Loucy (cell line): ENCODE measurements around the gene TTYH2.
"Not testable (repeated sequence)": the region's sequence is repeated elsewhere in the genome, so short reads cannot be mapped to it uniquely, and the experiment has no call there.

ENCODE experiments used
- H2AFZ ChIP-seq: fragments of 200-600 bp; sonication (generic); 2 replicates; pipeline ENCODE4 v1.6.0; 2016; ENCODE audit warnings: antibody characterized with exemption, mild to moderate bottlenecking, low read length, moderate library complexity
- H3F3A ChIP-seq: fragments of 200-600 bp; 2 replicates; pipeline ENCODE4 v1.6.0; 2016; ENCODE audit warnings: antibody characterized with exemption, low read depth, mild to moderate bottlenecking
- H3K27me3 ChIP-seq: fragments of 200-600 bp; sonication (generic); 2 replicates; pipeline ENCODE4 v1.6.1; 2014; ENCODE audit warnings: low read length, mild to moderate bottlenecking; ENCODE audit not compliant: insufficient read depth, poor library complexity, severe bottlenecking
- H3K36me3 ChIP-seq: fragments of 200-600 bp; sonication (generic); 2 replicates; pipeline ENCODE4 v1.6.1; 2016; ENCODE audit warnings: low read length; ENCODE audit not compliant: insufficient read depth
- H3K4me1 ChIP-seq: fragments of 200-600 bp; sonication (generic); 2 replicates; pipeline ENCODE4 v1.5.1; 2014; ENCODE audit warnings: low read length, mild to moderate bottlenecking; ENCODE audit not compliant: insufficient read depth, poor library complexity, severe bottlenecking
- H3K4me2 ChIP-seq: fragments of 200-600 bp; sonication (generic); 2 replicates; pipeline ENCODE4 v1.6.0; 2014; ENCODE audit warnings: antibody characterized with exemption, low read length, low read depth, mild to moderate bottlenecking; ENCODE audit not compliant: poor library complexity, severe bottlenecking
- H3K4me3 ChIP-seq: fragments of 200-600 bp; sonication (generic); 2 replicates; pipeline ENCODE4 v1.5.1; 2014; ENCODE audit warnings: low read length, mild to moderate bottlenecking, mixed read lengths; ENCODE audit not compliant: poor library complexity, severe bottlenecking
- H3K79me2 ChIP-seq: fragments of 200-600 bp; sonication (generic); 2 replicates; pipeline ENCODE4 v1.6.1; 2014; ENCODE audit warnings: low read length; ENCODE audit not compliant: insufficient read depth
- H3K9ac ChIP-seq: fragments of 200-600 bp; sonication (generic); 2 replicates; pipeline ENCODE4 v1.6.0; 2014; ENCODE audit warnings: mild to moderate bottlenecking, low read depth, low read length, moderate library complexity; ENCODE audit not compliant: poor library complexity, severe bottlenecking
- H3K9me2 ChIP-seq: fragments of 200-600 bp; sonication (generic); replicated peaks from 2 replicates; pipeline ENCODE4 v1.6.1; 2016; ENCODE audit warnings: low read depth, low read length, mixed read lengths
- H3K9me3 ChIP-seq: fragments of 200-600 bp; sonication (generic); 2 replicates; pipeline ENCODE4 v1.6.1; 2014; ENCODE audit warnings: mild to moderate bottlenecking, antibody characterized with exemption, low read length, low read depth; ENCODE audit not compliant: insufficient read depth
- H4K20me1 ChIP-seq: fragments of 200-600 bp; sonication (generic); 2 replicates; pipeline ENCODE4 v1.6.0; 2014; ENCODE audit warnings: antibody characterized with exemption, low read length, mild to moderate bottlenecking; ENCODE audit not compliant: insufficient read depth, poor library complexity, severe bottlenecking
- EZH2phosphoT487 ChIP-seq: fragments of 200-600 bp; IDR thresholded peaks from 2 replicates; pipeline ENCODE4 v1.6.1; 2018; ENCODE audit warnings: antibody characterized with exemption, mild to moderate bottlenecking, moderate library complexity, borderline replicate concordance
- TF ChIP-seq, protein P1 (sequence below): fragments of 200-600 bp; sonication (generic); conservative IDR thresholded peaks from 2 replicates; pipeline ENCODE4 v1.5.1; 2014; ENCODE audit warnings: mild to moderate bottlenecking, antibody characterized with exemption, low read length

TTYH2 gene

DNA sequence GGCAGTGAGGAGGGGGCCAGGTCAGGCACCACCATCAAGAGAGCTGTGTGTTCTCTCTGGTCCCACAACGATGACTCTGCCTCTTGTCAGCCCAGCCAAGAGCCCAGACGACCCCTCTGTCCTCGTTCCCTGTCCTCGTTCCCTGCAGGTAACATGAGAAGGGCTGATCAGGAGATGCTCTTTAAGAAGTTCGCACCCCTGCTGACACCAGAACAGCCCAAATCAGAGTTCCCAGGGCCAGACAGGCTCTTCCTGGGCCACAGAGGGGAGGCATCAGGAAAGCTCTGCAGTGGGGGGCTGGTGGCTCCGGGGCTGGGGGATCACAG lies 47.1 kb downstream of the TTYH2 start:
- Histone ChIP-seq H3K9me2 (no peaks in the 10 kb centered on the region), H2AFZ (no peak overlapping the region), H3K36me3 (no peaks in the 10 kb centered on the region), H3K4me3 (no peak overlapping the region), H3K9ac (no peak overlapping the region), H3K9me3 (no peaks in the 10 kb centered on the region), H3K27me3 (no peaks in the 10 kb centered on the region), H4K20me1 (no peaks in the 10 kb centered on the region), H3K4me2 (no peak overlapping the region), H3K79me2 (no peaks in the 10 kb centered on the region), H3F3A (no peaks in the 10 kb centered on the region), H3K4me1 (no peaks in the 10 kb centered on the region)
- TF ChIP-seq, protein P1, sequence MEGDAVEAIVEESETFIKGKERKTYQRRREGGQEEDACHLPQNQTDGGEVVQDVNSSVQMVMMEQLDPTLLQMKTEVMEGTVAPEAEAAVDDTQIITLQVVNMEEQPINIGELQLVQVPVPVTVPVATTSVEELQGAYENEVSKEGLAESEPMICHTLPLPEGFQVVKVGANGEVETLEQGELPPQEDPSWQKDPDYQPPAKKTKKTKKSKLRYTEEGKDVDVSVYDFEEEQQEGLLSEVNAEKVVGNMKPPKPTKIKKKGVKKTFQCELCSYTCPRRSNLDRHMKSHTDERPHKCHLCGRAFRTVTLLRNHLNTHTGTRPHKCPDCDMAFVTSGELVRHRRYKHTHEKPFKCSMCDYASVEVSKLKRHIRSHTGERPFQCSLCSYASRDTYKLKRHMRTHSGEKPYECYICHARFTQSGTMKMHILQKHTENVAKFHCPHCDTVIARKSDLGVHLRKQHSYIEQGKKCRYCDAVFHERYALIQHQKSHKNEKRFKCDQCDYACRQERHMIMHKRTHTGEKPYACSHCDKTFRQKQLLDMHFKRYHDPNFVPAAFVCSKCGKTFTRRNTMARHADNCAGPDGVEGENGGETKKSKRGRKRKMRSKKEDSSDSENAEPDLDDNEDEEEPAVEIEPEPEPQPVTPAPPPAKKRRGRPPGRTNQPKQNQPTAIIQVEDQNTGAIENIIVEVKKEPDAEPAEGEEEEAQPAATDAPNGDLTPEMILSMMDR: no peak
- no peak for TF ChIP-seq EZH2phosphoT487

DNA sequence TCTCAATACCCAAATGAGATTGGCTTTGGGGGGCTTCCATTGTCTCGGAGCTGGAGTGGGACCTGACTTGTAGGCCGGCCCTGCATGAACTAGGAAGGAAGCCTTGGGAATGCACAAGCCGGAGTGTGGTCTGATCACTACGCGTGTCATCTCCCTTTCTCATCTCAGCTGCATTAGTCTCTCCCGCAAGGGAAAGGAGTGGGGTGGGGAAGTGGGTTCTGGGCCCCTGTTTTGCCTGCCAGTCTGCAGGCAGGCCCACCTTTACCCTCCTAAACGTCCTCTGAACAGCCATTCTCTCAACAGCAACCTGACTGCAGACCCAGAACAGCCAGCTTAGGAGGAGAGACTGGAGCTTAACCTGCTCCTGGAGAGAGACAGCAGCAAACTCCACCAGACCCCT lies 49.2 kb downstream of the TTYH2 start:
- Histone ChIP-seq H3K79me2 (no peaks in the 10 kb centered on the region), H3K4me1 (no peaks in the 10 kb centered on the region), H3K27me3 (no peaks in the 10 kb centered on the region), H3K36me3 (no peaks in the 10 kb centered on the region), H3K9me3 (no peaks in the 10 kb centered on the region), H3K9me2 (no peaks in the 10 kb centered on the region), H3K4me3 (no peak overlapping the region), H2AFZ (no peak overlapping the region), H3K4me2 (no peak overlapping the region), H3F3A (no peaks in the 10 kb centered on the region), H3K9ac (no peak overlapping the region), H4K20me1 (no peaks in the 10 kb centered on the region)
- TF ChIP-seq, protein P1: no peak
- no peak for TF ChIP-seq EZH2phosphoT487

DNA sequence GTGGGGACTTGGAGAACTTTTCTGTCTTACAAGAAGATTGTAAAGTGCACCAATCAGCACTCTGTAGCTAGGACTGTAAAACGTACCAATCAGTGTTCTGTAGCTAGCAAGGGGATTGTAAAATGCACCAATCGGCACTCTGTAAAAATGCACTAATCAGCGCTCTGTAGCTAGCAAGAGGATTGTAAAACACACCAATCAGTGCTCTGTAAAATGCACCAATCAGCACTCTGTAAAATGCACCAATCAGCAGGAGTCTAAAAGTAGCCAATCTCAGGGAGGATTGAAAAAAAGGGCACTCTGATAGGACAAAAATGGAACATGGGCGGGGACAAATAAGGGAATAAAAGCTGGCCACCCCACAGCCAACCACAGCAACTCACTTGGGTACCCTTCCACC lies 53.7 kb downstream of the TTYH2 start:
- H3K36me3 ChIP-seq, H3K4me2 ChIP-seq, H3F3A ChIP-seq, H3K9ac ChIP-seq, H3K9me3 ChIP-seq, H3K27me3 ChIP-seq, H3K79me2 ChIP-seq, H4K20me1 ChIP-seq, H3K9me2 ChIP-seq, H2AFZ ChIP-seq, H3K4me3 ChIP-seq, H3K4me1 ChIP-seq: not testable (repeated sequence)

DNA sequence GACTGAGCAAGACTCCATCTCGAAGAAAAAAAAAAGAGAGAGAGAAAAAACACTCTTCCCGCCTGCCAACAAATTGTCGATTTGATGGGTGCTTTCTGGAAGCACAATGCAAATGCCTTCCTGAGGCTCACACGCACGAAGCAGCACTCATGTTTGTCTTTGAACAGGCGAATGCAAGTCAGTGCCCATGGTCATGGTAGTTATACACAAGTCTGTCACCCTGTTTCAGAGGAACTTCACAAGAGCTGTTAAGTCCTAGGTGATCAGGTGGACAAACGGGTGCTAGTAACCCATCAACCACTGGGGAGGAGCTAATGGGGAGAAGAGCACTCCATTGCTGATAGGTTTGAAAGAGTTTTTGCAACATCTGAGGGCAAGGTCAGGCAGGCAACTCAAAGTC lies 54.2 kb downstream of the TTYH2 start:
- Histone ChIP-seq H3K79me2 (no peaks in the 10 kb centered on the region), H3K9me3 (no peaks in the 10 kb centered on the region), H3K9me2 (no peaks in the 10 kb centered on the region), H4K20me1 (no peaks in the 10 kb centered on the region), H3K27me3 (no peaks in the 10 kb centered on the region), H3F3A (no peaks in the 10 kb centered on the region), H3K4me3 (no peak overlapping the region), H3K36me3 (no peaks in the 10 kb centered on the region), H3K4me2 (no peak overlapping the region), H2AFZ (no peak overlapping the region), H3K9ac (no peak overlapping the region), H3K4me1 (no peaks in the 10 kb centered on the region)
- TF ChIP-seq, protein P1: no peak
- TF ChIP-seq EZH2phosphoT487: no peak
